GM23338 (cell line): Measurements from ENCODE around the gene ZNF778. TPM values are rescaled to one million over a fixed set of nuclear protein-coding genes. Genes with fewer than 3 reads are reported as not detected.

ENCODE experiments used
- ATAC-seq: fragments of 200-7000 bp; cut with Tn5 transposase; 3 replicates; pipeline ENCODE4 v1.9.1; 2020
- DNase-seq: peaks from one replicate; pipeline ENCODE4 v3.0.0-alpha.2; 2015; ENCODE audit warnings: low spot score
- H2AFZ ChIP-seq: fragments of 200-600 bp; sonication (generic); 2 replicates; pipeline ENCODE4 v1.8.0; 2016; ENCODE audit warnings: antibody characterized with exemption, mild to moderate bottlenecking, moderate library complexity
- H3F3A ChIP-seq: fragments of 200-600 bp; sonication (generic); replicated peaks from 2 replicates; pipeline ENCODE4 v1.8.0; 2017; ENCODE audit warnings: antibody characterized with exemption, mixed run types, low read depth
- H3K27ac ChIP-seq: fragments of 200-600 bp; sonication (generic); 2 replicates; pipeline ENCODE4 v1.6.1; 2016; ENCODE audit warnings: low read depth
- H3K27me3 ChIP-seq: fragments of 200-600 bp; sonication (generic); 2 replicates; pipeline ENCODE4 v1.8.0; 2016; ENCODE audit warnings: mild to moderate bottlenecking, mixed run types, moderate library complexity; ENCODE audit not compliant: insufficient read depth
- H3K36me3 ChIP-seq: fragments of 200-600 bp; sonication (generic); 2 replicates; pipeline ENCODE4 v1.8.0; 2016; ENCODE audit warnings: mild to moderate bottlenecking; ENCODE audit not compliant: insufficient read depth
- H3K4me1 ChIP-seq: fragments of 200-600 bp; sonication (generic); 2 replicates; pipeline ENCODE4 v1.8.0; 2016; ENCODE audit warnings: mild to moderate bottlenecking, moderate library complexity; ENCODE audit not compliant: insufficient read depth
- H3K4me2 ChIP-seq: fragments of 200-600 bp; sonication (generic); 2 replicates; pipeline ENCODE4 v1.7.1; 2017; ENCODE audit warnings: mixed run types
- H3K4me3 ChIP-seq: fragments of 200-600 bp; sonication (generic); 2 replicates; pipeline ENCODE4 v1.6.1; 2016; ENCODE audit warnings: mixed run types
- H3K79me2 ChIP-seq: fragments of 200-600 bp; sonication (generic); replicated peaks from 2 replicates; pipeline ENCODE4 v1.8.0; 2017; ENCODE audit warnings: mild to moderate bottlenecking; ENCODE audit not compliant: insufficient read depth
- H3K9me2 ChIP-seq: fragments of 200-600 bp; sonication (generic); 2 replicates; pipeline ENCODE4 v1.8.0; 2017; ENCODE audit not compliant: insufficient read depth
- H4K20me1 ChIP-seq: fragments of 200-600 bp; sonication (generic); replicated peaks from 2 replicates; pipeline ENCODE4 v1.8.0; 2017; ENCODE audit warnings: mild to moderate bottlenecking; ENCODE audit not compliant: insufficient read depth
- H3K27ac Mint-ChIP-seq: 2 replicates; pipeline ENCODE4 v1.8.0; 2020; ENCODE audit warnings: inconsistent platforms, mild to moderate bottlenecking, moderate library complexity, mixed read lengths
- H3K27me3 Mint-ChIP-seq: 3 replicates; pipeline ENCODE4 v1.8.0; 2022; ENCODE audit warnings: low read depth, mild to moderate bottlenecking, moderate library complexity, mixed read lengths, inconsistent platforms; ENCODE audit not compliant: insufficient read depth, poor library complexity
- H3K36me3 Mint-ChIP-seq: 3 replicates; pipeline ENCODE4 v1.8.0; 2021; ENCODE audit warnings: low read depth, mild to moderate bottlenecking, inconsistent platforms, moderate library complexity, mixed read lengths
- H3K4me1 Mint-ChIP-seq: 3 replicates; pipeline ENCODE4 v1.8.0; 2020; ENCODE audit warnings: mild to moderate bottlenecking, inconsistent platforms, mixed read lengths
- H3K4me3 Mint-ChIP-seq: 3 replicates; pipeline ENCODE4 v1.8.0; 2021; ENCODE audit warnings: moderate library complexity, mild to moderate bottlenecking, inconsistent platforms, mixed read lengths
- H3K9me3 Mint-ChIP-seq: 3 replicates; pipeline ENCODE4 v1.8.0; 2020; ENCODE audit warnings: moderate library complexity, mild to moderate bottlenecking, inconsistent platforms, mixed read lengths
- CREB1 ChIP-seq: fragments of 250-450 bp; sonication (Bioruptor Pico); IDR thresholded peaks from 2 replicates; pipeline ENCODE4 v1.5.0; 2020; ENCODE audit warnings: low read depth, mild to moderate bottlenecking, moderate library complexity
- EZH2 ChIP-seq: fragments of 200-600 bp; sonication (generic); IDR thresholded peaks from one replicate; pipeline ENCODE4 v1.8.0; 2017; ENCODE audit warnings: antibody characterized with exemption, mild to moderate bottlenecking, low read depth; ENCODE audit not compliant: unreplicated experiment
- EZH2phosphoT487 ChIP-seq: fragments of 200-600 bp; sonication (generic); IDR thresholded peaks from one replicate; pipeline ENCODE4 v1.8.1; 2018; ENCODE audit warnings: antibody characterized with exemption; ENCODE audit not compliant: unreplicated experiment
- JUNB ChIP-seq: IDR thresholded peaks from one replicate; pipeline ENCODE4 v1.6.1; 2016; ENCODE audit warnings: antibody characterized with exemption; ENCODE audit not compliant: unreplicated experiment
- NANOG ChIP-seq: IDR thresholded peaks from 2 replicates; pipeline ENCODE4 v1.6.1; 2016; ENCODE audit warnings: antibody characterized with exemption, borderline replicate concordance
- POLR2AphosphoS5 ChIP-seq: IDR thresholded peaks from 2 replicates; pipeline ENCODE4 v1.6.1; 2016; ENCODE audit warnings: antibody characterized with exemption, low read depth
- ZNF114 ChIP-seq: fragments of 250-450 bp; sonication (Bioruptor Pico); IDR thresholded peaks from 2 replicates; pipeline ENCODE4 v1.5.0; 2020; ENCODE audit warnings: mild to moderate bottlenecking, moderate library complexity
- ZNF331 ChIP-seq: fragments of 250-450 bp; sonication (Bioruptor Pico); IDR thresholded peaks from 2 replicates; pipeline ENCODE4 v1.5.0; 2020; ENCODE audit warnings: low read depth, mild to moderate bottlenecking, moderate library complexity
- polyA plus RNA-seq: library from polyadenylated mRNA; unstranded; fragments of >200 nt; fragmentation: Nextera tagmentation; extraction: Ambion mirVana; gene quantifications from 2 replicates; pipeline ENCODE4 v1.2.1, GENCODE V29; 2016
- total RNA-seq: library from RNA; depleted of rRNA; stranded (reverse); fragments of >200 nt; shearing (Covaris generic); gene quantifications from 2 replicates; pipeline ENCODE4 v1.2.3, GENCODE V29; 2014
- TF ChIP-seq, protein P1 (sequence below): IDR thresholded peaks from 2 replicates; pipeline ENCODE4 v1.6.1; 2016; ENCODE audit warnings: antibody characterized with exemption
- TF ChIP-seq, protein P2 (sequence below): fragments of 250-450 bp; sonication (Bioruptor Pico); IDR thresholded peaks from 2 replicates; pipeline ENCODE4 v1.5.0; 2020; ENCODE audit warnings: mild to moderate bottlenecking, moderate library complexity
- TF ChIP-seq, protein P3 (sequence below), 2 experiments: fragments of 200-600 bp in 1 of 2; sonication (generic) in 1 of 2; conservative IDR thresholded peaks; 2 replicates each; pipeline versions ENCODE4 v1.5.1 to v1.6.1; 2016 to 2017; ENCODE audit warnings: antibody characterized with exemption in 2 of 2, low read depth in 2 of 2, mild to moderate bottlenecking in 2 of 2, moderate library complexity in 1 of 2

The ZNF778 gene
- total and polyA plus RNA-seq, 2 experiments from 2014 or later = 7.9 to 43.4 TPM

DNA sequence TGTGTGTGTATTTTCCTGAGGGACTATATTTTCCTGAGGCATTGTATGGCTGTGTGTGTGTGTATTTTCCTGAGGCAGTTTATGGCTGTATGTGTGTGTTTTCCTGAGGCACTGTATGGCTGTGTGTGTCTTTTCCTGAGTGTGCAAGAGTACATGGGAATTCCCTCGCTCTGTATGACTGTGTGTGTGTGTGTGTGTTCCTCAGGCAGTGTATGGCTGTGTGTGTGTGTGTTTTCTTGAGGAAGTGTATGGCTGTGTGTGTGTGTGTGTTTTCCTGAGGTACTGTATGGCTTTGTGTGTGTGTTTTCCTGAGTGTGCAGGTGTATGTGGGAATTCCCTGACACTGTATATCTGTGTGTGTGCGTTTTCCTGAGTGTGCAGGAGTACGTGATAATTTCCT is 4.1 kb downstream of the ZNF778 start:
- Histone ChIP-seq H3K4me3 (no peak overlapping the region), H2AFZ (no peak overlapping the region), H3K4me1 (peaks cover 11% of the 10 kb centered on the region), H3K27me3 (no peaks in the 10 kb centered on the region), H3F3A (peaks cover 6% of the 10 kb centered on the region; the same call in 1 of the 2 replicates), H3K9me2 (no peaks in the 10 kb centered on the region), H3K27ac (no peak overlapping the region), H3K4me2 (no peak overlapping the region), H3K79me2 (peaks cover 16% of the 10 kb centered on the region), H4K20me1 (peaks cover 3% of the 10 kb centered on the region; the same call in 1 of the 2 replicates), H3K36me3 (peaks cover 14% of the 10 kb centered on the region)
- TF ChIP-seq POLR2AphosphoS5 (no peak), ZNF331 (CRISPR knock-in tag) (no peak), CREB1 (CRISPR knock-in tag) (no peak), ZNF114 (CRISPR knock-in tag) (no peak), EZH2phosphoT487 (no peak), NANOG (no peak), JUNB (no peak), EZH2 (no peak)
- TF ChIP-seq, protein P1, sequence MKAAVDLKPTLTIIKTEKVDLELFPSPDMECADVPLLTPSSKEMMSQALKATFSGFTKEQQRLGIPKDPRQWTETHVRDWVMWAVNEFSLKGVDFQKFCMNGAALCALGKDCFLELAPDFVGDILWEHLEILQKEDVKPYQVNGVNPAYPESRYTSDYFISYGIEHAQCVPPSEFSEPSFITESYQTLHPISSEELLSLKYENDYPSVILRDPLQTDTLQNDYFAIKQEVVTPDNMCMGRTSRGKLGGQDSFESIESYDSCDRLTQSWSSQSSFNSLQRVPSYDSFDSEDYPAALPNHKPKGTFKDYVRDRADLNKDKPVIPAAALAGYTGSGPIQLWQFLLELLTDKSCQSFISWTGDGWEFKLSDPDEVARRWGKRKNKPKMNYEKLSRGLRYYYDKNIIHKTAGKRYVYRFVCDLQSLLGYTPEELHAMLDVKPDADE = no peak
- TF ChIP-seq, protein P2, sequence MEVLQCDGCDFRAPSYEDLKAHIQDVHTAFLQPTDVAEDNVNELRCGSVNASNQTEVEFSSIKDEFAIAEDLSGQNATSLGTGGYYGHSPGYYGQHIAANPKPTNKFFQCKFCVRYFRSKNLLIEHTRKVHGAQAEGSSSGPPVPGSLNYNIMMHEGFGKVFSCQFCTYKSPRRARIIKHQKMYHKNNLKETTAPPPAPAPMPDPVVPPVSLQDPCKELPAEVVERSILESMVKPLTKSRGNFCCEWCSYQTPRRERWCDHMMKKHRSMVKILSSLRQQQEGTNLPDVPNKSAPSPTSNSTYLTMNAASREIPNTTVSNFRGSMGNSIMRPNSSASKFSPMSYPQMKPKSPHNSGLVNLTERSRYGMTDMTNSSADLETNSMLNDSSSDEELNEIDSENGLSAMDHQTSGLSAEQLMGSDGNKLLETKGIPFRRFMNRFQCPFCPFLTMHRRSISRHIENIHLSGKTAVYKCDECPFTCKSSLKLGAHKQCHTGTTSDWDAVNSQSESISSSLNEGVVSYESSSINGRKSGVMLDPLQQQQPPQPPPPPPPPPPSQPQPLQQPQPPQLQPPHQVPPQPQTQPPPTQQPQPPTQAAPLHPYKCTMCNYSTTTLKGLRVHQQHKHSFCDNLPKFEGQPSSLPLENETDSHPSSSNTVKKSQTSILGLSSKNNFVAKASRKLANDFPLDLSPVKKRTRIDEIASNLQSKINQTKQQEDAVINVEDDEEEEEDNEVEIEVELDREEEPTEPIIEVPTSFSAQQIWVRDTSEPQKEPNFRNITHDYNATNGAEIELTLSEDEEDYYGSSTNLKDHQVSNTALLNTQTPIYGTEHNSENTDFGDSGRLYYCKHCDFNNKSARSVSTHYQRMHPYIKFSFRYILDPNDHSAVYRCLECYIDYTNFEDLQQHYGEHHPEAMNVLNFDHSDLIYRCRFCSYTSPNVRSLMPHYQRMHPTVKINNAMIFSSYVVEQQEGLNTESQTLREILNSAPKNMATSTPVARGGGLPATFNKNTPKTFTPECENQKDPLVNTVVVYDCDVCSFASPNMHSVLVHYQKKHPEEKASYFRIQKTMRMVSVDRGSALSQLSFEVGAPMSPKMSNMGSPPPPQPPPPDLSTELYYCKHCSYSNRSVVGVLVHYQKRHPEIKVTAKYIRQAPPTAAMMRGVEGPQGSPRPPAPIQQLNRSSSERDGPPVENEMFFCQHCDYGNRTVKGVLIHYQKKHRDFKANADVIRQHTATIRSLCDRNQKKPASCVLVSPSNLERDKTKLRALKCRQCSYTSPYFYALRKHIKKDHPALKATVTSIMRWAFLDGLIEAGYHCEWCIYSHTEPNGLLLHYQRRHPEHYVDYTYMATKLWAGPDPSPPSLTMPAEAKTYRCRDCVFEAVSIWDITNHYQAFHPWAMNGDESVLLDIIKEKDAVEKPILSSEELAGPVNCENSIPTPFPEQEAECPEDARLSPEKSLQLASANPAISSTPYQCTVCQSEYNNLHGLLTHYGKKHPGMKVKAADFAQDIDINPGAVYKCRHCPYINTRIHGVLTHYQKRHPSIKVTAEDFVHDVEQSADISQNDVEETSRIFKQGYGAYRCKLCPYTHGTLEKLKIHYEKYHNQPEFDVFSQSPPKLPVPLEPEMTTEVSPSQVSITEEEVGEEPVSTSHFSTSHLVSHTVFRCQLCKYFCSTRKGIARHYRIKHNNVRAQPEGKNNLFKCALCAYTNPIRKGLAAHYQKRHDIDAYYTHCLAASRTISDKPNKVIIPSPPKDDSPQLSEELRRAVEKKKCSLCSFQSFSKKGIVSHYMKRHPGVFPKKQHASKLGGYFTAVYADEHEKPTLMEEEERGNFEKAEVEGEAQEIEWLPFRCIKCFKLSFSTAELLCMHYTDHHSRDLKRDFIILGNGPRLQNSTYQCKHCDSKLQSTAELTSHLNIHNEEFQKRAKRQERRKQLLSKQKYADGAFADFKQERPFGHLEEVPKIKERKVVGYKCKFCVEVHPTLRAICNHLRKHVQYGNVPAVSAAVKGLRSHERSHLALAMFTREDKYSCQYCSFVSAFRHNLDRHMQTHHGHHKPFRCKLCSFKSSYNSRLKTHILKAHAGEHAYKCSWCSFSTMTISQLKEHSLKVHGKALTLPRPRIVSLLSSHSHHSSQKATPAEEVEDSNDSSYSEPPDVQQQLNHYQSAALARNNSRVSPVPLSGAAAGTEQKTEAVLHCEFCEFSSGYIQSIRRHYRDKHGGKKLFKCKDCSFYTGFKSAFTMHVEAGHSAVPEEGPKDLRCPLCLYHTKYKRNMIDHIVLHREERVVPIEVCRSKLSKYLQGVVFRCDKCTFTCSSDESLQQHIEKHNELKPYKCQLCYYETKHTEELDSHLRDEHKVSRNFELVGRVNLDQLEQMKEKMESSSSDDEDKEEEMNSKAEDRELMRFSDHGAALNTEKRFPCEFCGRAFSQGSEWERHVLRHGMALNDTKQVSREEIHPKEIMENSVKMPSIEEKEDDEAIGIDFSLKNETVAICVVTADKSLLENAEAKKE = no peak
- TF ChIP-seq, protein P3, sequence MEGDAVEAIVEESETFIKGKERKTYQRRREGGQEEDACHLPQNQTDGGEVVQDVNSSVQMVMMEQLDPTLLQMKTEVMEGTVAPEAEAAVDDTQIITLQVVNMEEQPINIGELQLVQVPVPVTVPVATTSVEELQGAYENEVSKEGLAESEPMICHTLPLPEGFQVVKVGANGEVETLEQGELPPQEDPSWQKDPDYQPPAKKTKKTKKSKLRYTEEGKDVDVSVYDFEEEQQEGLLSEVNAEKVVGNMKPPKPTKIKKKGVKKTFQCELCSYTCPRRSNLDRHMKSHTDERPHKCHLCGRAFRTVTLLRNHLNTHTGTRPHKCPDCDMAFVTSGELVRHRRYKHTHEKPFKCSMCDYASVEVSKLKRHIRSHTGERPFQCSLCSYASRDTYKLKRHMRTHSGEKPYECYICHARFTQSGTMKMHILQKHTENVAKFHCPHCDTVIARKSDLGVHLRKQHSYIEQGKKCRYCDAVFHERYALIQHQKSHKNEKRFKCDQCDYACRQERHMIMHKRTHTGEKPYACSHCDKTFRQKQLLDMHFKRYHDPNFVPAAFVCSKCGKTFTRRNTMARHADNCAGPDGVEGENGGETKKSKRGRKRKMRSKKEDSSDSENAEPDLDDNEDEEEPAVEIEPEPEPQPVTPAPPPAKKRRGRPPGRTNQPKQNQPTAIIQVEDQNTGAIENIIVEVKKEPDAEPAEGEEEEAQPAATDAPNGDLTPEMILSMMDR (conservative IDR thresholded peaks at IDR 0.05; ENCODE audit: low read depth in 2 of 2) = no peak
- ATAC-seq (no peak), DNase-seq (no peak)
- H3K4me3 Mint-ChIP-seq = no peak overlapping the region
- no peak overlapping the region for H3K27ac Mint-ChIP-seq
- peaks cover 8% of the 10 kb centered on the region for H3K27me3 Mint-ChIP-seq
- peaks cover 5% of the 10 kb centered on the region; the same call in 2 of the 3 replicates for H3K9me3 Mint-ChIP-seq
- peaks cover 43% of the 10 kb centered on the region for H3K36me3 Mint-ChIP-seq
- H3K4me1 Mint-ChIP-seq = peaks cover under 1% of the 10 kb centered on the region; the same call in 2 of the 3 replicates
